Measurements from ENCODE around the gene CEP162. TPM values are rescaled to one million over a fixed set of nuclear protein-coding genes. Genes with fewer than 3 reads are reported as not detected.
A peak's percentile ranks its signal among the peaks of the same experiment; 100 is the strongest.

Gene CEP162, protein sequence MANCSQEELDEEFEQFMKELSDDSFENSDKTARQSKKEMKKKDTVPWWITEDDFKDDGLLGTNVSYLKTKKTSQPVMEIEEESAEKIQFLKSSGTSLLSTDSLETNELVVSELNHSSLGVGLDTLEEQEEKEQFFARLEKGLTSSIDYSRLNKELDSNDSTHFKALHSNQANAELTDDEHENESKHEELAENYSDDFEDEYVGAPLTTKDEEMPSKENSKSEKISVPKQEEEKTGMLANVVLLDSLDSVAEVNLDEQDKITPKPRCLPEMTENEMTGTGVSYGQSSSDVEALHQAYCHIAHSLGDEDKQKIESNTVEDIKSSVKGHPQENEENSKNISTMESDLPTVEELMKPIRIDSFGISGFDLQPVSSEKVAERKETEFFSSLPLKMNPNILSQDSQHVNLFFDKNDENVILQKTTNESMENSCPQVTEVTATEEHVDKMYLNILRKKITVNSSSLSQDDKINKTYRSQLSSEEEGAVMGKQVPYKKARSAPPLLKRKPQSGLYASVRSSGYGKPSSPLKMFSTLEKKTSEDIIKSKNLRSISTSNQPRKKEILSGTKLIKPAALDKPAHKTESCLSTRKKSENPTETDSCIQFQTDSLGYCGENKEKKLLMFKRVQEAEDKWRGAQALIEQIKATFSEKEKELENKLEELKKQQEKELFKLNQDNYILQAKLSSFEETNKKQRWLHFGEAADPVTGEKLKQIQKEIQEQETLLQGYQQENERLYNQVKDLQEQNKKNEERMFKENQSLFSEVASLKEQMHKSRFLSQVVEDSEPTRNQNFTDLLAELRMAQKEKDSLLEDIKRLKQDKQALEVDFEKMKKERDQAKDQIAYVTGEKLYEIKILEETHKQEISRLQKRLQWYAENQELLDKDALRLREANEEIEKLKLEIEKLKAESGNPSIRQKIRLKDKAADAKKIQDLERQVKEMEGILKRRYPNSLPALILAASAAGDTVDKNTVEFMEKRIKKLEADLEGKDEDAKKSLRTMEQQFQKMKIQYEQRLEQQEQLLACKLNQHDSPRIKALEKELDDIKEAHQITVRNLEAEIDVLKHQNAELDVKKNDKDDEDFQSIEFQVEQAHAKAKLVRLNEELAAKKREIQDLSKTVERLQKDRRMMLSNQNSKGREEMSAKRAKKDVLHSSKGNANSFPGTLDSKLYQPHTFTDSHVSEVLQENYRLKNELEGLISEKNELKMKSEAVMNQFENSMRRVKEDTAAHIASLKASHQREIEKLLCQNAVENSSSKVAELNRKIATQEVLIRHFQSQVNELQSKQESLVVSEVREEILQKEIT (N-terminal part only)
- 1 to 10 TPM; 2.6 to 2.8 TPM for total RNA-seq
- 6.5 TPM for polyA plus RNA-seq (2013, experiment 1 of 2)
- 6.8 TPM for polyA plus RNA-seq (2013, experiment 2 of 2)
- 5.3 to 38.9 (median 16.9) reads per million in 172 experiments for total RNA-seq

DNA sequence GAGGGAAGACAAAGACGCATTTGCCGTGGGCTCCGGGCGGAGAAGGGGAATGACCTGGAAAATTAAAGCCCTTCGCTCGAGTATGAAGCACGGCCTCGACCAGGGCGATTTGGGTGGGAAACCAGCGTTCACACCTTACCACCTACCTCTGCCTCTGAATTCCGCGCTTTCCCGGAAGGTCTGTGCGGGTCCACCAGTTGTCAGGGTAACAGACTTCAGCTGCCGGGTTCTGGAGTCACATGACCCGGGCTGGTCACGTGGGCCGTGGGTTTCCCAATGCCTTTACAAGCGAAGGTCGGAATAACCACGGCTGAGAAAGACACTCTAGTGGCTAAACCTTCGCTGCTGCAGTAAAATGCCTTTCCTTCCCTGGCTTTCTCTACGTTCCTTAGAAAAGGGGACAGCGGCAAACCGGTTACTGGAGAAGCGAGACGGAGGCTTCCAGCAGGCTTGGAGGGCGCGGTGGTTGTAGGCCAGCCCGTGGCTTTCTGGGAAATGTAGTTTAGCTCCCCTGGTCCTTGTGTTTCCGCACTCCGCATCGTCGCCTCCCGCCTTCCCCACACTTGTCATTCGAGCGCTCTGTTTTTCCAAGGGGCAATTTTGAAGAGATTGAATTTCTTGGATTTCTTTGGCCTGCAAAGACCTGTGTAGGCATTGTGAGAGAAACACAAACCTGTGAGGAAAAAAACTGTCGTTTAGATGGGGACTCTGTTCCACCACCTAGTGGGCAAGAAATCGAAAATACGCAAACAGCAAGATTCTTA is at the start of gene CEP162:
Gene CEP162 (minus strand): TSS at position 210 of the 764 bp plus-strand sequence. CDS start 1,250 bp downstream, outside the sequence.
- H3K4me3 Mint-ChIP-seq: peak within 1 kb of the TSS; percentile 99
- Histone ChIP-seq H3K4me1 (ENCODE audit: insufficient read depth, low read length) (peaks cover 8% of the 10 kb centered on the region), H3K9me3 (ENCODE audit: control insufficient read depth in 1 of 2, insufficient read depth in 1 of 2, low read length in 2 of 2) (no peaks in the 10 kb centered on the region), H3K27ac (ENCODE audit: low read depth in 1 of 2, low read length in 2 of 2) (peak within 1 kb of the TSS; percentile 58 to 59), H3K27me3 (ENCODE audit: control insufficient read depth in 1 of 2, insufficient read depth in 2 of 2, low read length in 2 of 2) (peaks cover 0 to 4% of the 10 kb centered on the region in 2 experiments), H3K36me3 (ENCODE audit: insufficient read depth, low read length) (no peaks in the 10 kb centered on the region), H3K4me3 (ENCODE audit: low read length) (peak within 1 kb of the TSS; percentile 80)
- TF ChIP-seq, protein P1, sequence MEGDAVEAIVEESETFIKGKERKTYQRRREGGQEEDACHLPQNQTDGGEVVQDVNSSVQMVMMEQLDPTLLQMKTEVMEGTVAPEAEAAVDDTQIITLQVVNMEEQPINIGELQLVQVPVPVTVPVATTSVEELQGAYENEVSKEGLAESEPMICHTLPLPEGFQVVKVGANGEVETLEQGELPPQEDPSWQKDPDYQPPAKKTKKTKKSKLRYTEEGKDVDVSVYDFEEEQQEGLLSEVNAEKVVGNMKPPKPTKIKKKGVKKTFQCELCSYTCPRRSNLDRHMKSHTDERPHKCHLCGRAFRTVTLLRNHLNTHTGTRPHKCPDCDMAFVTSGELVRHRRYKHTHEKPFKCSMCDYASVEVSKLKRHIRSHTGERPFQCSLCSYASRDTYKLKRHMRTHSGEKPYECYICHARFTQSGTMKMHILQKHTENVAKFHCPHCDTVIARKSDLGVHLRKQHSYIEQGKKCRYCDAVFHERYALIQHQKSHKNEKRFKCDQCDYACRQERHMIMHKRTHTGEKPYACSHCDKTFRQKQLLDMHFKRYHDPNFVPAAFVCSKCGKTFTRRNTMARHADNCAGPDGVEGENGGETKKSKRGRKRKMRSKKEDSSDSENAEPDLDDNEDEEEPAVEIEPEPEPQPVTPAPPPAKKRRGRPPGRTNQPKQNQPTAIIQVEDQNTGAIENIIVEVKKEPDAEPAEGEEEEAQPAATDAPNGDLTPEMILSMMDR (IDR thresholded peaks at IDR 0.05): peak; percentile 83
- H3K9me3 Mint-ChIP-seq: no peaks in the 10 kb centered on the region
- peaks cover 27% of the 10 kb centered on the region for H3K4me1 Mint-ChIP-seq (ENCODE audit: low read depth)
- ATAC-seq (ENCODE audit: poor library complexity): peak; percentile 90
- peaks cover 14% of the 10 kb centered on the region for H3K27me3 Mint-ChIP-seq
- intact Hi-C loops (cut with DNase I, micrococcal nuclease): loop anchor here (1.0 to 10.0 kb wide), 6 partner anchors 343 to 1981 kb away; partner anchors contain the start of genes DOP1A (in 2 of the 2), PGM3 (in 2 of the 2), RWDD2A (in 2 of the 2) and UBE3D (in 2 of the 2)
- peak within 1 kb of the TSS; percentile 86 for H3K27ac Mint-ChIP-seq
- ChIA-PET CTCF (interaction anchor here (0.7 to 1.5 kb wide), 9 partner anchors 8 to 1162 kb away, joined by 3 to 6 read pairs (median 4); partner anchors contain the start of genes DOP1A and UBE3D), POLR2A (interaction anchor here (1.0 to 2.1 kb wide), 5 partner anchors 10 to 1450 kb away, joined by 4 to 16 read pairs (median 5); partner anchors contain the start of gene CYB5R4)
- H3K36me3 Mint-ChIP-seq (ENCODE audit: low read depth): peaks cover 4% of the 10 kb centered on the region
- peak; percentile 76 to 93 (median 85) for DNase-seq

DNA sequence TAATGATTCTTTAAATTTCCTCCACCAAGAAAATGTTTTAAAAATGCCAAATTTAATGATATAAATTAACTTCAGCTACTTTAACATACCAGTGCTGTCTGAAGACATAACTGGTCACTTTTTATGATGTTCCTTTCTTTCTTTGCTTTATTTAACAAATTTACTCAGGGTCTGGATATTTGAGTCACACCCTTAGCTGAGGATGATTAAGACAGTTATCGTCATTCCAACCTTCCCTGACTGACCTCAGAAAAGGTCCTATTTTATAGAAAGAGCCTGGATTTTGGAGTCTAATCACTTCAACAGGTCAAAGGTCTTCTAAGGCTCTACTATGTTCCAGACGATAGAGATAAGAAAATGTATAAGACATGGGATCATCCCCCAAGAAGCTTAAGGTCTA is 47.4 kb upstream of the CEP162 start:
- Mint-ChIP-seq H3K36me3 (ENCODE audit: low read depth) (no peaks in the 10 kb centered on the region), H3K9me3 (no peaks in the 10 kb centered on the region), H3K27me3 (peaks cover 28% of the 10 kb centered on the region), H3K4me1 (ENCODE audit: low read depth) (no peaks in the 10 kb centered on the region), H3K27ac (no peak overlapping the region), H3K4me3 (no peak overlapping the region)
- intact Hi-C loops (cut with DNase I, micrococcal nuclease): no loop called here
- Histone ChIP-seq H3K27me3 (ENCODE audit: control insufficient read depth in 1 of 2, insufficient read depth in 2 of 2, low read length in 2 of 2) (no peaks in the 10 kb centered on the region), H3K4me3 (ENCODE audit: low read length) (no peak overlapping the region), H3K36me3 (ENCODE audit: insufficient read depth, low read length) (no peaks in the 10 kb centered on the region), H3K27ac (ENCODE audit: low read depth in 1 of 2, low read length in 2 of 2) (no peak overlapping the region), H3K9me3 (ENCODE audit: control insufficient read depth in 1 of 2, insufficient read depth in 1 of 2, low read length in 2 of 2) (no peaks in the 10 kb centered on the region), H3K4me1 (ENCODE audit: insufficient read depth, low read length) (no peaks in the 10 kb centered on the region)
- POLR2A ChIA-PET: no interaction called here
- TF ChIP-seq, protein P1 (IDR thresholded peaks at IDR 0.05): no peak
- ATAC-seq (ENCODE audit: poor library complexity) (no peak), DNase-seq (no peak)
- CTCF ChIA-PET: no interaction called here
